Stomach (tissue), 4 donors: Measurements from ENCODE around the gene FHOD3.

Experiments
- POLR2A ChIP-seq, 4 donors: fragments of 450-650 bp; IDR thresholded peaks; one replicate each; pipeline ENCODE4 v1.6.1; 2016; ENCODE audit warnings: antibody characterized with exemption in 4 of 4, control low read depth in 2 of 4, mild to moderate bottlenecking in 1 of 4, moderate library complexity in 1 of 4
- TF ChIP-seq, protein P1 (sequence below), 7 experiments: fragments of 450-650 bp in 4 of 7; fragments of 200-600 bp in 3 of 7; sonication (generic) in 3 of 7; IDR thresholded peaks; one replicate each; pipeline ENCODE4 v1.5.1; 2016 to 2019; ENCODE audit warnings: antibody characterized with exemption in 7 of 7, control low read depth in 2 of 7, mild to moderate bottlenecking in 1 of 7

- TF ChIP-seq POLR2A (IDR thresholded peaks at IDR 0.05), result no peak
- TF ChIP-seq, protein P1, sequence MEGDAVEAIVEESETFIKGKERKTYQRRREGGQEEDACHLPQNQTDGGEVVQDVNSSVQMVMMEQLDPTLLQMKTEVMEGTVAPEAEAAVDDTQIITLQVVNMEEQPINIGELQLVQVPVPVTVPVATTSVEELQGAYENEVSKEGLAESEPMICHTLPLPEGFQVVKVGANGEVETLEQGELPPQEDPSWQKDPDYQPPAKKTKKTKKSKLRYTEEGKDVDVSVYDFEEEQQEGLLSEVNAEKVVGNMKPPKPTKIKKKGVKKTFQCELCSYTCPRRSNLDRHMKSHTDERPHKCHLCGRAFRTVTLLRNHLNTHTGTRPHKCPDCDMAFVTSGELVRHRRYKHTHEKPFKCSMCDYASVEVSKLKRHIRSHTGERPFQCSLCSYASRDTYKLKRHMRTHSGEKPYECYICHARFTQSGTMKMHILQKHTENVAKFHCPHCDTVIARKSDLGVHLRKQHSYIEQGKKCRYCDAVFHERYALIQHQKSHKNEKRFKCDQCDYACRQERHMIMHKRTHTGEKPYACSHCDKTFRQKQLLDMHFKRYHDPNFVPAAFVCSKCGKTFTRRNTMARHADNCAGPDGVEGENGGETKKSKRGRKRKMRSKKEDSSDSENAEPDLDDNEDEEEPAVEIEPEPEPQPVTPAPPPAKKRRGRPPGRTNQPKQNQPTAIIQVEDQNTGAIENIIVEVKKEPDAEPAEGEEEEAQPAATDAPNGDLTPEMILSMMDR (IDR thresholded peaks at IDR 0.05), result no peak
These were observed 151.9 kb downstream of the FHOD3 start for GRCh38 chr18:36449451-36449850.
